SK-N-MC (cell line): ENCODE results near the gene TAS2R38.

Experiments used
- EZH2 ChIP-seq: fragments of 200-600 bp; sonication (generic); IDR thresholded peaks from one replicate; pipeline ENCODE4 v1.6.1; 2017; ENCODE audit warnings: antibody characterized with exemption
- FOXP2 ChIP-seq: optimal IDR thresholded peaks from 2 replicates; pipeline ENCODE3; 2011; ENCODE audit warnings: mild to moderate bottlenecking, moderate library complexity; ENCODE audit not compliant: insufficient read depth; ENCODE audit errors: extremely low read length, control extremely low read depth
- POLR2AphosphoS5 ChIP-seq: IDR thresholded peaks from 2 replicates; pipeline ENCODE4 v1.6.1; 2012; ENCODE audit warnings: mild to moderate bottlenecking, low read depth, low read length, borderline replicate concordance

DNA sequence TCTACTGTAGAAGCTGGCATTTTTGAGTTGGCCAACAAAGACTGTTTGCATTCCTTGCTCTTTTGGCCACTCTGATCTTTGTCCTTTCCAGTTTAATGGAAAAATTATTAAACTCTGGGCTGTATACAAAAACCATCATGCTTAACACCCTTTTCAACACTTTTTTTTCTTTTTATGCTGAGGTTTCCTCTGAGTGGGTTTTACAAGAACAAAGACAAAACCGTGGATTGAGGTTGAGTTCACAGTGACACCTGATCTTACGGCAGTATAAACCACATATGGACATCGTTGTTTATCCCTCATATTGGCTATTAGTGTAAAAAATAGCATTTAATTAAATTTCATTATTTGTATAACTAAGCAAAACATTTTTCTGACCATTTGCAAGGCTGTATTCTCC, 43.9 kb upstream of the TAS2R38 start:
- no peak for TF ChIP-seq POLR2AphosphoS5
- no peak for TF ChIP-seq EZH2
- TF ChIP-seq FOXP2 = no peak
